Stimulated activated CD8-positive, alpha-beta memory T cell treated with anti-CD3 and anti-CD28 coated beads, Interleukin-4, amount 100 ng/mL, for 4 hours (primary cell): ENCODE measurements around the gene SULT2B1.
"Not testable (repeated sequence)": the region's sequence is repeated elsewhere in the genome, so short reads cannot be mapped to it uniquely, and the experiment has no call there.

Source experiments
- DNase-seq, 2 donors: peaks; one replicate each; pipeline ENCODE4 v3.0.0-alpha.2; 2020; ENCODE audit warnings: low read depth in 2 of 2, low spot score in 1 of 2

Gene SULT2B1

DNA sequence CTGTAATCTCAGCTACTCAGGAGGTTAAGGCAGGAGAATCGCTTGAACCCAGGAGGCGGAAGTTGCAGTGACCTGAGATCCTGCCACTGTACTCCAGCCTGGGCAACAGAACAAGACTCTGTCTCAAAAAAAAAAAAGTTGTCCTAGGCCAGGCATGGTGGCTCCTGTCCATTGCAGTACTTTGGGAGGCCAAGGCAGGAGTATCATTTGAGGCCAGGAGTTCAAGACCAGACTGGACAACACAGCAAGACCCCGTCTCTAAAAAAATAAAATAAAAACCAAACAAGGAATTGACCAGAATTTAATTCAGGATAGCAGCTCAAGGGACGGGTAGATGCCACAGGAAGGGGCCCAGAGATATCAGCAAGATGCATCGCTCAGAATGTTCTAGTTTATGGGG, 4.9 kb downstream of the SULT2B1 start:
- no peak for DNase-seq

DNA sequence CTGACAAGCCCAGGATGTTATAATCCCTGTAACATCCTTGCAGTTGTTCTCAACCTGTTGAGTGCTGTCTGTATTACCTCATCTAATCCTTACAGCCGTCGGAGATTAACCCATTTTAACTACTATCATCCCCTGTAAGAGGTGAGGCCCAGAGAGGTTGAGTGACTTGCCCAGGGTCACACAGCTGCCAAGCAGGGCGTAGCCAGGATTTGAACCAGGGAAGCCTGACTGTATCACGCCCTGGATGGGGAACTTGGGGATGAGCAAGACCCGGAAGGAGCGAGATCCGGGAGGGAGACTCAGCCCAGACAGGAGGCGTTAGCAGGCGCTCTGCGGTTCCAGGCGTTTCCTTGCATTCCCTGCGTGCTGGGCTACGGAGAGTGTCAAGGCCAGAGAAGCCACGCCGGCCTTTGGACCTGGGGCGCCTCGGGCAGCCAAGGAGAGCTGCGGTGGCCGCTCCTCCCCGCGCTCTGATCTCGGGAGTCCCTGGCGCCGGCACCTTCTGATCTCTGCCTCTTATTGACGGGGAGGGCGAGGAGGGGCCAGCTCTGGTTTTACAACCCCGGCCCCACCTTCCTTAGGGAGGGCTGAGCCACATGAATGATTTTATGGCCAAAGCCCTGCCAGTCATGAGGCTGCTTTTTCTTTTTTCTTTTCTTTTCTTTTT, 6.2 kb downstream of the SULT2B1 start:
- no peak for DNase-seq

- no peak for DNase-seq
Measured at GRCh38 chr19:48560095-48560530, 8.1 kb downstream of the SULT2B1 start.

DNA sequence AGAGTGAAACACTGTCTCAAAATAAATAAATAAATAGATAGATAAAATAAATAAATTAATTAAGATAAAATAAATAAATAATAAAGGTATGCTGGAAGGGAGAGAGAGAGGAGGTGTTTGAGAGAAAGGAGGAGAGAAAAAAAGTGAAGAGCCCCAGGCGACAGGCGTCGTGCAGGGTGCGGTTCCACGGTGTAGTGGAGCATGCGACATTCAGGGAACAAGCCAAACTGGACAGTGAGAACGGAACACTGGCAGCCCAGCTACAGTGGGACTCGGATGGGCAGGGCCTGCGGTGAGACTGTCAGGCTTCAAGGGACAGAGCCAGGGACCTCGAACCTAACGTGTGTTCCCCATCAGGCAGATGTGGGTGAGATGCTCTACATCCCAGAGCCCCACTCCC, 9.4 kb downstream of the SULT2B1 start:
- no peak for DNase-seq

GRCh38 chr19:48565090-48565489, 13.1 kb downstream of the SULT2B1 start:
- DNase-seq = no peak

DNA sequence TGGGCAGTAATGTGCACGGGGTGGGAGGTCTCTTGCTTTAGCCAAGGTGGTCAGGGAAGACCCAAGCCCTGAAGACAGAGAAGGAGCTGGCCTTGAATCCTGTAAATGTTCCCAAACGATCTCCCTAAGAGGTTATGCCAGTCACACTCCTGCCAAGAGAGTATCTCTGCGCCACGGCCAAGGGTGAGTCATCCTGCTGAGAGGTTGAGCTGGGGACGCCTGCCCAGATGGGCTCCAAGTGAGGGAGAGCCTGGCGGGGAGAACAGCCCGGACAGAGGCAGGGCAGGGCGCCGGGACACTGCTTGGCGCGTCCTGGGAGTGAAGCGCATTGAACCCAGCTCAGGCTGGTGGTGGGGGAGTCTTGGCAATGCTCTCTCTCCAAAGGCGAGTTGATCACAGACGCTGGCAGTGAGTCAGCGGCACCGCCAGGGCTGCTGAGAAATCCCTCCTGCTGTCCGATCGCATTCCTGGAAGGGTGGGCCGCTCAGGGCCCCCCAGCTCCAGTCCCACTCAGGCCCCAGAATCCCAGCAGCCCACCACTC, 16.4 kb downstream of the SULT2B1 start:
- no peak for DNase-seq

DNA sequence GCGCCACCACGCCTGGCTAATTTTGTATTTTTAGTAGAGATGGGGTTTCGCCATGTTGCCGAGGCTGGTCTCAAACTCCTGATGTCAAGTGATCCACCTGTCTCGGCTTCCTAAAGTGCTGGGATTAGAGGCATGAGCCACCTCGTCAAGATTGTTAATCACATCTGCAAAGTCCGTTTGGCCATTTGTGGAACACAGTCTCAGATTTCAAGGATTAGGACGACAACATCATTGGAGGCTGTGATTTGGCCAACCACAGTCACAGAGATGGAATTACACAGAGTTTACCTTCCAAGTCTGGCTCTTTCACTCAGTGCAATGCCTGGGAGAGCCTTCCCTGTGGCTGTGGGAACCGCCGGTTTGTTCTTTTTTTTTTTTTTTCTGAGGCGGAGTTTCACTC, 17.8 kb downstream of the SULT2B1 start:
- no peak for DNase-seq

DNA sequence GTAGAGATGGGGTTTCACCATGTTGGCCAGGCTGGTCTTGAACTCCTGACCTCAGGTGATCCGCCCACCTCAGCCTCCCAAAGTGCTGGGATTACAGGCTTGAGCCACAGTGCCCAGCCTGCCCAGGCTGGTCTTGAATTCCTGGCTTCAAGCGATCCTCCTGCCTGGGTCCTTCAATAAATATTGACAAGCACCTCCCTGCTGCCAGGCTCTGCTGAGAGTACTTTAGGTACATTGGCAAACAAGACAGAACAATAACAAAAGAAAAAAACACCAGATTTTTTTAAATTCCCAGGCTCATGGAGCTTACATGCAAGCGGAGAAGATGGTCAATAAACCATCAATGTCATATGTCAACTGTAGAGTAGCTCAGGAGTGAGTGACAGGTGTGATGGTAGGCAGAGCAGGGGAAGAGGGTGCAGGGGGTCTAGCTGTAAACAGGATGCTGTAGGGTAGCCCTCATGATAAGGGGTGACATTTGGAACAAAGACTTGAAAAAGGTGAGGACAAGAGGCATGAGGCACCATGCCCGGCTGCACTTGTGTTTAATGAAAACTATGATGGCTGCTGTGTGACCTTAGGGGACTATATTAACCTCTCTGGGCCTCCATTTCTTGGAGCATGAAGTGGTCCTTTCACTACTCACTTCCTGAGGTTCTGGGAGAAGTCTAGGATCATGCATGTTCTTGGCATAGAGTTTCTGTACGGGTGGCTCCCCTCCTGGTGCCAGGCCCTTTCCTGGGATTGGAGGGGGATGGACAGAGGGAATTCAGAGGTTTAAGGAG, 19.6 kb downstream of the SULT2B1 start:
- no peak for DNase-seq

DNA sequence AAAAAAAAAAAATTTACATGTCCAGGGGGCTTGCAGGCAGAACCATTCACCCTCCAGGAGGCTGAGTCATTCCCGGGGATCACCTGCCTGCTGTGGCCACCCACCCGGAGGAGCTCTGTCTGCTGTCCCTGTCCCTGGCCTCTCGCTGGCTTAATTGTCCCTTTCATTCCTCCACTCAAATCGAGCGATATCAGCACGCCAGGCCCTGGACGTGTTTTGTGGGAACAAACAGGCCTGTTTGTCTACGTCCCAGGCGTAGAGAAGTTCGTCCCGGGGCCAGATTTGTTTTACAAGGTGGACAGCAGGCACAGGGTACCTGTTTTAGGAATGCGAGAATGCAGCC, 21.2 kb downstream of the SULT2B1 start:
- no peak for DNase-seq

- DNase-seq = no peak
Measured at GRCh38 chr19:48575931-48576622, 24.1 kb downstream of the SULT2B1 start.

GRCh38 chr19:48577908-48578307, 25.9 kb downstream of the SULT2B1 start:
- not testable (repeated sequence) for DNase-seq

GRCh38 chr19:48578891-48579290, 26.9 kb downstream of the SULT2B1 start:
- no peak for DNase-seq

GRCh38 chr19:48582168-48582567, 30.2 kb downstream of the SULT2B1 start:
- no peak for DNase-seq

GRCh38 chr19:48587387-48587786, 35.4 kb downstream of the SULT2B1 start:
- no peak for DNase-seq

- peak; percentile 60 to 82 for DNase-seq
Measured at GRCh38 chr19:48588670-48589401, 36.9 kb downstream of the SULT2B1 start.

GRCh38 chr19:48591021-48591420, 39.0 kb downstream of the SULT2B1 start:
- DNase-seq = no peak

- no peak for DNase-seq
Measured at GRCh38 chr19:48595171-48595570, 43.2 kb downstream of the SULT2B1 start.

DNA sequence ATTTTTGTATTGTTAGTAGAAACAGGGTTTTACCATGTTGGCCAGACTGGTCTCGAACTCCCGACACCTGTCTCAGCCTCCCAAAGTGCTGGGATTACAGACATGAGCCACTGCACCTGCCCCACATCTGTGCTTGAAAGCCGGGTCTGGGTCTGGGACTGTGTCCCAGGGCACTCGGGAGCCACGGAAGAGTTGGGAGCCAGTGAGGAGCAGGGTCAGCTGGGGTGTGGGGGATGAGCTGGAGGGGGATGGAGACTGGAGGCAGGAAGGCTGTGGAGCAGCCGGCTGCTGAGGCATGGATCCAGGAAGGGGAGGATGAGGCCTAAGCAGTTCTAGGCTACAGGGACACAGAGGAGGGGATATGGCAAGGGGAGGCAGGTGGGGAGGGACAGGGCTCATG, 43.9 kb downstream of the SULT2B1 start:
- DNase-seq = no peak

DNA sequence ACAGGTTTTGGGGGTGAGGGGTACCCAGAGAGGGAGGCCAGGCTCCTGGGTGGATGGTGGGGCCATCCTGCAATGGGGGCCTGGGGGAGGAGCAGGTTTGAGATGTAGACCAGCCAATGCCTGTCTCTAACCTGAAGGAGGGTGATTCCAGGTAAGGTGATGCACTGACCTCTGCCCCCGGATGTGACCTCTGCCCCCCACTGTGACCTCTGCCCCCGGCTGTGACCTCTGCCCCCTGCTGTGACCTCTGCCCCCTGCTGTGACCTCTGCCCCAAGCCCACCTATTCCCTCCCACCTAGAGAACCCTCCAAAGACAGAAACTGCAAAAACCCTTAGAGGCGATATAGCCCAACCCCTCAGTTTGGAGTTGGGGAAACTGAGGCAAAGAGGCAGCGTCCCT, 44.3 kb downstream of the SULT2B1 start:
- DNase-seq = no peak

DNA sequence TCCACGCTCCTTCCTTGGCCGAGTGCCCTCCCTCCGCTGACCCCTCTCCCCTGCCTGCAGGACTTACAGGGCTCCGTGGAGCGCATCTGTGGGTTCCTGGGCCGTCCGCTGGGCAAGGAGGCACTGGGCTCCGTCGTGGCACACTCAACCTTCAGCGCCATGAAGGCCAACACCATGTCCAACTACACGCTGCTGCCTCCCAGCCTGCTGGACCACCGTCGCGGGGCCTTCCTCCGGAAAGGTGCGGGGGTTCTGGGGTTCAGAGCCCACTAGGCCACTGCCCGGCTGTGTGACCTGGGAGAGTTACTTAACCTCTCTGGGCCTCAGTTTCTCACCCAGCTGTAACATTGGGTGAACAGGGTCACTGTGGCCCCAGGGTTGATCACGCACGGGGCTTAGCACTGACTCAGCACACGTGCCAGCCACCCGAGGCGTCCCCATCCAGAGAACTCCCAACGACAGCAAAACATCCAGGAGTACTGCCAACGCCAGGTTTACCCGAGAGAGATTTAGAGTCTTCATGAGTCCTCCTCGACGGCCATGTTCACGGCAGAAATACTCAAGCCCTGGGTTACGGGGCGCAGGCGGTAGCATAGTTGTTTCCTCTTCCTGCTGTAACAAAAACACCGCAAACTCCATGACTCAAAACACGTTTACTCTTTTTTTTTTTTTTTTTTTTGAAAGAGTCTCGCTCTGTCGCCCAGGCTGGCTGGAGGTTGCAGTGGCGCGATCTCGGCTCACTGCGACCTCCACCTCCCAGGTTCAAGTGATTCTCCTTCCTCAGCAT, 44.9 kb downstream of the SULT2B1 start:
- no peak for DNase-seq
